Measurements from ENCODE around the gene MYEF2.

DNA sequence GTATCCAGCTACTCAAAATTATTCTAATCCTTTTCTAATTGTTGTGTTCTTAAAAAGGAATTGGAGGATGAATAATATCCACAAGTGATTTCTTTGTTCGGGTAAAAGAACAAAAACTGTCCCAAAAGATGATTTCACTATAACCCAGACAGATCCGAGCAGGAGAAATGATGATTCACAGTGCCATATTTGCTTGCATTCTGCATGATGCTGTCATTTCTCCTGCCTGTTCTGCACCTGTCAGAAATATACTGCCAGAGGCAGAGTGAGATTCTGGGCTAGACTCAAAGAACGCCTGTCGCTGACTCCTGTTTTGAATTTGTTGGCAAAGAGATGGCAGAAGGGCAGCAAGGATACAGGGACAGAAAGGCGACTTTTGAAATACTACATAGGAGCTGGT is 92.0 kb downstream of the MYEF2 start:
- TF ChIP-seq, protein P1, sequence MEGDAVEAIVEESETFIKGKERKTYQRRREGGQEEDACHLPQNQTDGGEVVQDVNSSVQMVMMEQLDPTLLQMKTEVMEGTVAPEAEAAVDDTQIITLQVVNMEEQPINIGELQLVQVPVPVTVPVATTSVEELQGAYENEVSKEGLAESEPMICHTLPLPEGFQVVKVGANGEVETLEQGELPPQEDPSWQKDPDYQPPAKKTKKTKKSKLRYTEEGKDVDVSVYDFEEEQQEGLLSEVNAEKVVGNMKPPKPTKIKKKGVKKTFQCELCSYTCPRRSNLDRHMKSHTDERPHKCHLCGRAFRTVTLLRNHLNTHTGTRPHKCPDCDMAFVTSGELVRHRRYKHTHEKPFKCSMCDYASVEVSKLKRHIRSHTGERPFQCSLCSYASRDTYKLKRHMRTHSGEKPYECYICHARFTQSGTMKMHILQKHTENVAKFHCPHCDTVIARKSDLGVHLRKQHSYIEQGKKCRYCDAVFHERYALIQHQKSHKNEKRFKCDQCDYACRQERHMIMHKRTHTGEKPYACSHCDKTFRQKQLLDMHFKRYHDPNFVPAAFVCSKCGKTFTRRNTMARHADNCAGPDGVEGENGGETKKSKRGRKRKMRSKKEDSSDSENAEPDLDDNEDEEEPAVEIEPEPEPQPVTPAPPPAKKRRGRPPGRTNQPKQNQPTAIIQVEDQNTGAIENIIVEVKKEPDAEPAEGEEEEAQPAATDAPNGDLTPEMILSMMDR (conservative IDR thresholded peaks at IDR 0.05; ENCODE audit: low read length) = no peak
- no peak for TF ChIP-seq EZH2phosphoT487 (IDR thresholded peaks at IDR 0.05; ENCODE audit: borderline replicate concordance, low read depth, low read length)
